SK-N-SH (cell line): Measurements from ENCODE around the gene PPARD. TPM values are rescaled to one million over a fixed set of nuclear protein-coding genes. Genes with fewer than 3 reads are reported as not detected.
"Not testable (repeated sequence)": the region's sequence is repeated elsewhere in the genome, so short reads cannot be mapped to it uniquely, and the experiment has no call there.

Experiments used
- CTCF ChIA-PET: fragments of 300-600, 350-600 bp; formaldehyde crosslinking; extraction: SDS; loops from one replicate; lab custom pipeline; 2021; lab: Yijun Ruan, JAX
- POLR2A ChIA-PET: fragments of 350-600 bp; sonication (Branson Sonifier 250); formaldehyde crosslinking; extraction: SDS; loops from one replicate; lab custom pipeline; 2020; ENCODE audit warnings: antibody characterized with exemption, inconsistent platforms; lab: Yijun Ruan, JAX
- DNase-seq: peaks from one replicate; pipeline ENCODE4 v3.0.0; 2012
- H2AFZ ChIP-seq: fragments of 200-600 bp; sonication (generic); 2 replicates; pipeline ENCODE4 v1.8.1; 2016; ENCODE audit warnings: antibody characterized with exemption, mild to moderate bottlenecking, low read depth
- H3F3A ChIP-seq: fragments of 200-600 bp; sonication (generic); replicated peaks from 2 replicates; pipeline ENCODE3; 2016; ENCODE audit warnings: antibody characterized with exemption, mild to moderate bottlenecking; ENCODE audit not compliant: insufficient read depth
- H3K27ac ChIP-seq, 2 experiments: fragments of 200-500 bp in 1 of 2; fragments of 200-600 bp in 1 of 2; sonication (Bioruptor generic) in 1 of 2; sonication (generic), shearing (Covaris generic) in 1 of 2; 2 replicates each; pipeline versions ENCODE4 v1.5.1 to v1.6.1; 2014 to 2016; ENCODE audit warnings: low read depth in 2 of 2, inconsistent platforms in 1 of 2, low read length in 1 of 2, mild to moderate bottlenecking in 1 of 2, mixed read lengths in 1 of 2
- H3K27me3 ChIP-seq: fragments of 200-600 bp; sonication (generic), shearing (Covaris generic); 2 replicates; pipeline ENCODE4 v1.6.1; 2016; ENCODE audit warnings: mixed run types; ENCODE audit not compliant: insufficient read depth
- H3K36me3 ChIP-seq, 2 experiments: fragments of 200-500 bp in 1 of 2; fragments of 200-600 bp in 1 of 2; sonication (Bioruptor generic) in 1 of 2; sonication (generic) in 1 of 2; replicated peaks in 1 of 2; 2 replicates each; pipeline versions ENCODE3 to v1.5.1; 2014 to 2016; ENCODE audit warnings: low read length in 1 of 2, mild to moderate bottlenecking in 1 of 2; ENCODE audit not compliant: insufficient read depth in 2 of 2, control insufficient read depth in 1 of 2
- H3K4me1 ChIP-seq, 2 experiments: fragments of 200-500 bp in 1 of 2; fragments of 200-600 bp in 1 of 2; sonication (Bioruptor generic) in 1 of 2; sonication (generic), shearing (Covaris generic) in 1 of 2; 2 replicates each; pipeline versions ENCODE4 v1.5.1 to v1.6.1; 2014 to 2016; ENCODE audit warnings: low read depth in 1 of 2, low read length in 1 of 2, mixed run types in 1 of 2; ENCODE audit not compliant: insufficient read depth in 2 of 2, control insufficient read depth in 1 of 2
- H3K4me2 ChIP-seq: fragments of 200-600 bp; sonication (generic), shearing (Covaris generic); 2 replicates; pipeline ENCODE4 v1.6.1; 2017; ENCODE audit warnings: mixed run types
- H3K4me3 ChIP-seq, 2 experiments: fragments of 200-500 bp in 1 of 2; fragments of 200-600 bp in 1 of 2; sonication (Bioruptor generic) in 1 of 2; sonication (generic), shearing (Covaris generic) in 1 of 2; 2 replicates each; pipeline versions ENCODE4 v1.5.1 to v1.8.1; 2014 to 2016; ENCODE audit warnings: low read depth in 2 of 2, inconsistent platforms in 1 of 2, low read length in 1 of 2, mild to moderate bottlenecking in 1 of 2, mixed read lengths in 1 of 2, moderate library complexity in 1 of 2
- H3K79me2 ChIP-seq: fragments of 200-600 bp; sonication (generic); 2 replicates; pipeline ENCODE4 v1.8.1; 2017; ENCODE audit warnings: mild to moderate bottlenecking; ENCODE audit not compliant: insufficient read depth
- H3K9ac ChIP-seq: fragments of 200-600 bp; sonication (generic); 2 replicates; pipeline ENCODE4 v1.6.1; 2017; ENCODE audit warnings: mixed run types
- H3K9me2 ChIP-seq: fragments of 200-600 bp; sonication (generic); 2 replicates; pipeline ENCODE4 v1.6.1; 2017; ENCODE audit warnings: mixed run types
- H3K9me3 ChIP-seq: fragments of 200-600 bp; sonication (generic); 2 replicates; pipeline ENCODE4 v1.6.1; 2017; ENCODE audit warnings: mixed run types, mild to moderate bottlenecking, moderate library complexity
- H4K20me1 ChIP-seq: fragments of 200-600 bp; sonication (generic); 2 replicates; pipeline ENCODE4 v1.6.1; 2017; ENCODE audit warnings: mild to moderate bottlenecking, mixed run types; ENCODE audit not compliant: insufficient read depth
- ELF1 ChIP-seq: IDR thresholded peaks from 2 replicates; pipeline ENCODE4 v1.4.0; 2012
- GABPA ChIP-seq: IDR thresholded peaks from 2 replicates; pipeline ENCODE4 v1.4.0; 2012; ENCODE audit warnings: low read depth, mild to moderate bottlenecking
- GATA2 ChIP-seq: sonication (generic); formaldehyde crosslinking; IDR thresholded peaks from 2 replicates; pipeline ENCODE4 v1.5.0; 2020; ENCODE audit warnings: mild to moderate bottlenecking, missing genetic modification reagents
- RFX5 ChIP-seq: IDR thresholded peaks from 2 replicates; pipeline ENCODE4 v1.6.1; 2012; ENCODE audit warnings: mild to moderate bottlenecking, improper control_type of control experiment, low read length
- WGBS: methylation state at CpG from one replicate; pipeline ENCODE4 v1.1.6; 2017; ENCODE audit warnings: low lambda C conversion rate; 5-methylcytosine and 5-hydroxymethylcytosine counted together
- polyA plus RNA-seq, 3 experiments: library from polyadenylated mRNA; depleted of rRNA; stranded (reverse); fragments of >200 nt; gene quantifications; 2 replicates each; pipeline ENCODE4 v1.2.3, GENCODE V29; 2012
- TF ChIP-seq, protein P1 (sequence below): IDR thresholded peaks from 2 replicates; pipeline ENCODE4 v1.6.1; 2012; ENCODE audit warnings: mild to moderate bottlenecking, low read depth, low read length, moderate library complexity
- TF ChIP-seq, protein P2 (sequence below): IDR thresholded peaks from 2 replicates; pipeline ENCODE4; 2012

The PPARD gene
- polyA plus RNA-seq, 1 of the 3 experiments (the other 2 are of a cell fraction), result 13.3 TPM

DNA sequence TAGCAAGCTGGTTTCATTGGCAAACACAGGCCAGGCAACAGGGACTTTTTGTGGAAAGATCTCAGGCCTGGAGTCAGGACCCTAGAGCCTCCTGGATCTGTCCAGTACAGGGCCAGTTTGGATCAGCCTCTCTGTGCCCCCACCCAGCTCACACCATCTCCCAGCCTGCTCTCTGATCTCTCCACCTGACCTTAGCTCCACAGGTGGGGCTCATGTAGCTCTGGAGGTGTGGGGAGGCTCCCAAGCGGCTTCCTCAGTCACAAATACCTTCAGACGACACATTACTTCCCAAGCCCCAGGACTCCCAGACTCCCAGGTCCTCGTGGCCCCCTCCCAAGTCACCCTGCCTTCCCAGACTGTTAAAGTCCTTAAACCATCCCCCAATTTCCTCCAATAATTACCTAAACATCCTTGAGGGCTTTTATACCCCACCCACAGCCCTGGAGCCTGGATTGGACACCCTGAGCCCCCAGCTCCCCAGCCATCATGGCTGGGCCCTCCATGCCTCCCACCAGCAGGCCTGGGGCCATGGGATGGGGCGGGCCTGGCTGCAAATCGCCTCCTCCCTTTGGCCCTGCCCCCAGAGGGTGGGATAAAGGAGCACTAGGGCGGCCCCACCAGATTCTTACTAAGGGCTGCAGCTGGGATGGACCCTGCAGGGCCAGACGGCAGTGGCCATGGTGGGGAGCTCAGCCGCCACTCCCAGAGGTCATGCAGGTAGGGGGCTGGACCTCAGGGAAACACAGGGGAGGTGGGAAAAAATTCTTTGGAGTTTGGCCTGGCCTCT, 93.9 kb downstream of the PPARD start (continued):
- no peak for TF ChIP-seq RFX5

DNA sequence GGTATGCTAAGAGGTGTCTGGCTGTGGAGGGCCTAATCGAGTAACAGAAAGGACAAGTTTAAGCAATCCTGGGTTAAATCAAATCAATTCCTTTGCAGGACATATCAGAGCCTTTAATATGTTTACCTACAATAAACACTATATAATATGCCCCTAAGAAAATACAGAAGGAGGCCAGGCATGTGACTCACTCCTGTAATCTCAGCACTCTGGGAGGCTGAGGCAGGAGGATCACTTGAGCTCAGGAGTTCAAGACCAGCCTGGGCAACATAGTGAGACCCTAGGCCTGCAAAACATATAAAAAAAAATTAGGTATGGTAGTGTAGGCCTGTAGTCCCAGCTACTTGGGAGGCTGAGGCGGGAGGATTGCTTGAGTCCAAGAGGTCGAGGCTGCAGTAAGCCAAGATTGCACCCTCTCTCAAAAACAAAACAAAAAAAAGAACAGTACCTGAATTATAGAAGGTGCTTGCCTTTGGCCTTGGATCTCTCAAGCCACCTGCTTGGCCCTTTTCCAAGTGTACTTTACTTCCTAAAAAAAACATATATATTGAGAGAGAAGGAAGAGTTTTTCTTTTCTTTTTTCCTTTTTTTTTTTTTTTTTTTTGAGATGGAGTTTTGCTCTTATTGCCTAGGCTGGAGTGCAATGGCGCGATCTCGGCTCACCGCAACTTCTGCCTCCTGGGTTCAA, 96.2 kb downstream of the PPARD start:
- not testable (repeated sequence) for H3K4me3 ChIP-seq, H3K27ac ChIP-seq, H3K9me3 ChIP-seq, H4K20me1 ChIP-seq, H3K4me1 ChIP-seq, H3K9me2 ChIP-seq, H3K79me2 ChIP-seq, H3K27me3 ChIP-seq, DNase-seq, H3K9ac ChIP-seq, H3F3A ChIP-seq, H3K4me2 ChIP-seq, H3K36me3 ChIP-seq, H2AFZ ChIP-seq
- POLR2A ChIA-PET, result interaction anchor here (0.6 kb wide), 1 partner anchor 135 kb away, joined by 4 read pairs; no protein-coding TSS in a partner anchor
- 94% methylated on average over 7 of the region's 7 CpGs for WGBS
- CTCF ChIA-PET, result interaction anchor here (2.8 kb wide), 1 partner anchor 10 kb away, joined by 18 read pairs; no protein-coding TSS in a partner anchor

DNA sequence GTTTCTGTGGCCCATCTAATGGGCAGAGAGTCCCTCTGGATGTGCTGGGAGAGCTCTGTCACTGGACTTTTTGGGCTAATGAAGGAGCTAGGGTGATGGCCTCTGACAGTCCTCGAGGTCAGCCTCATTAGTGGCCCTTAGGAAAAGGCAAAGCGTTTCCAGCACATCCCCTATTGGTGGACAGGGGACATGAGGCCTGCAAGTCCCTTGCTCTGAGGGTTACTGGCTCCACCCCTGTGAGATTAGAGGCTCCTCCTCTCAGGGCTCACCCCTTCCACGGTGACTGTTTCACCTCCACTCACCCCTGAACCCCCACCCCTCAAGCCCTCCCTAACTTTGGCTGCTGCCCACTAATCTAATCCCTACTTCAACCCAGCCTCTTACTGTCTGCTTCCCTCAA, 97.0 kb downstream of the PPARD start:
- Histone ChIP-seq H3K9me3 (no peaks in the 10 kb centered on the region), H3F3A (no peaks in the 10 kb centered on the region), H3K4me1 (peaks cover 0 to 2% of the 10 kb centered on the region in 2 experiments; a peak in 1 of 4 replicates), H2AFZ (no peak overlapping the region), H3K27me3 (no peaks in the 10 kb centered on the region), H3K9ac (no peak overlapping the region), H3K36me3 (no peaks in the 10 kb centered on the region), H3K4me3 (no peak overlapping the region), H3K4me2 (no peak overlapping the region), H3K27ac (no peak overlapping the region), H4K20me1 (no peaks in the 10 kb centered on the region), H3K9me2 (no peaks in the 10 kb centered on the region), H3K79me2 (no peaks in the 10 kb centered on the region)
- 0% methylated on average over 2 of the region's 3 CpGs for WGBS
- POLR2A ChIA-PET, result interaction anchor here (0.6 kb wide), 1 partner anchor 134 kb away, joined by 4 read pairs; no protein-coding TSS in a partner anchor
- DNase-seq, result no peak
- CTCF ChIA-PET, result interaction anchor here (2.8 kb wide), 1 partner anchor 10 kb away, joined by 18 read pairs; no protein-coding TSS in a partner anchor
- TF ChIP-seq ELF1 (no peak), GABPA (no peak), GATA2 (no peak)
- TF ChIP-seq, protein P1, sequence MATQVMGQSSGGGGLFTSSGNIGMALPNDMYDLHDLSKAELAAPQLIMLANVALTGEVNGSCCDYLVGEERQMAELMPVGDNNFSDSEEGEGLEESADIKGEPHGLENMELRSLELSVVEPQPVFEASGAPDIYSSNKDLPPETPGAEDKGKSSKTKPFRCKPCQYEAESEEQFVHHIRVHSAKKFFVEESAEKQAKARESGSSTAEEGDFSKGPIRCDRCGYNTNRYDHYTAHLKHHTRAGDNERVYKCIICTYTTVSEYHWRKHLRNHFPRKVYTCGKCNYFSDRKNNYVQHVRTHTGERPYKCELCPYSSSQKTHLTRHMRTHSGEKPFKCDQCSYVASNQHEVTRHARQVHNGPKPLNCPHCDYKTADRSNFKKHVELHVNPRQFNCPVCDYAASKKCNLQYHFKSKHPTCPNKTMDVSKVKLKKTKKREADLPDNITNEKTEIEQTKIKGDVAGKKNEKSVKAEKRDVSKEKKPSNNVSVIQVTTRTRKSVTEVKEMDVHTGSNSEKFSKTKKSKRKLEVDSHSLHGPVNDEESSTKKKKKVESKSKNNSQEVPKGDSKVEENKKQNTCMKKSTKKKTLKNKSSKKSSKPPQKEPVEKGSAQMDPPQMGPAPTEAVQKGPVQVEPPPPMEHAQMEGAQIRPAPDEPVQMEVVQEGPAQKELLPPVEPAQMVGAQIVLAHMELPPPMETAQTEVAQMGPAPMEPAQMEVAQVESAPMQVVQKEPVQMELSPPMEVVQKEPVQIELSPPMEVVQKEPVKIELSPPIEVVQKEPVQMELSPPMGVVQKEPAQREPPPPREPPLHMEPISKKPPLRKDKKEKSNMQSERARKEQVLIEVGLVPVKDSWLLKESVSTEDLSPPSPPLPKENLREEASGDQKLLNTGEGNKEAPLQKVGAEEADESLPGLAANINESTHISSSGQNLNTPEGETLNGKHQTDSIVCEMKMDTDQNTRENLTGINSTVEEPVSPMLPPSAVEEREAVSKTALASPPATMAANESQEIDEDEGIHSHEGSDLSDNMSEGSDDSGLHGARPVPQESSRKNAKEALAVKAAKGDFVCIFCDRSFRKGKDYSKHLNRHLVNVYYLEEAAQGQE, result no peak
- TF ChIP-seq, protein P2, sequence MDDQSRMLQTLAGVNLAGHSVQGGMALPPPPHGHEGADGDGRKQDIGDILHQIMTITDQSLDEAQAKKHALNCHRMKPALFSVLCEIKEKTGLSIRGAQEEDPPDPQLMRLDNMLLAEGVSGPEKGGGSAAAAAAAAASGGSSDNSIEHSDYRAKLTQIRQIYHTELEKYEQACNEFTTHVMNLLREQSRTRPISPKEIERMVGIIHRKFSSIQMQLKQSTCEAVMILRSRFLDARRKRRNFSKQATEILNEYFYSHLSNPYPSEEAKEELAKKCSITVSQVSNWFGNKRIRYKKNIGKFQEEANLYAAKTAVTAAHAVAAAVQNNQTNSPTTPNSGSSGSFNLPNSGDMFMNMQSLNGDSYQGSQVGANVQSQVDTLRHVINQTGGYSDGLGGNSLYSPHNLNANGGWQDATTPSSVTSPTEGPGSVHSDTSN, result no peak
